HCT116 (cell line): ENCODE results near the gene RBM47. TPM values are rescaled to one million over a fixed set of nuclear protein-coding genes. Genes with fewer than 3 reads are reported as not detected.

Source experiments
- ATAC-seq: fragments of 200-7000 bp; cut with Tn5 transposase; 2 replicates; pipeline ENCODE4 v1.9.1; 2020; ENCODE audit warnings: mild to moderate bottlenecking, moderate library complexity
- BruUV-seq: library from RNA; stranded (reverse); fragments of 400-500 nt; replicated peaks from 2 replicates; lab custom pipeline; 2021; lab: Mats Ljungman, UMichigan
- CTCF ChIA-PET: fragments of 300-600 bp; sonication (Branson Sonifier 250); formaldehyde crosslinking; loops from one replicate; lab custom pipeline; 2021; ENCODE audit warnings: antibody characterized with exemption; lab: Charles Lee
- POLR2A ChIA-PET: fragments of 300-600, 350-600 bp; sonication (Branson Sonifier 250); formaldehyde crosslinking; loops from one replicate; lab custom pipeline; 2021; ENCODE audit warnings: antibody characterized with exemption; lab: Charles Lee
- RAD21 ChIA-PET, 2 experiments: fragments of 300-600 bp; sonication (Branson Sonifier 250); formaldehyde crosslinking; loops; one replicate each; lab custom pipeline; 2023; ENCODE audit warnings: low total read pairs in 2 of 2; ENCODE audit not compliant: uncharacterized antibody in 2 of 2, unreplicated experiment in 2 of 2, low non-redundant PET in 1 of 2; lab: Charles Lee
- DNase-seq: peaks from one replicate; pipeline ENCODE4 v3.0.0-alpha.2; 2010; ENCODE audit warnings: low read depth, low spot score
- H2AFZ ChIP-seq: fragments of 200-600 bp; shearing (Covaris generic), sonication (generic); 2 replicates; pipeline ENCODE4 v1.6.1; 2017; ENCODE audit warnings: low read depth, mixed run types, mixed read lengths, antibody characterized with exemption, low read length; ENCODE audit not compliant: poor library complexity, severe bottlenecking
- H3K27ac ChIP-seq: 2 replicates; pipeline ENCODE4 v1.5.1; 2012; ENCODE audit warnings: low read depth, low read length
- H3K27me3 ChIP-seq: fragments of 200-600 bp; sonication (generic); 2 replicates; pipeline ENCODE4 v1.6.1; 2016; ENCODE audit warnings: mixed run types, low read length, mixed read lengths; ENCODE audit not compliant: insufficient read depth
- H3K36me3 ChIP-seq, 2 experiments: fragments of 200-500 bp in 1 of 2; fragments of 200-600 bp in 1 of 2; sonication (Bioruptor generic) in 1 of 2; sonication (generic) in 1 of 2; 2 replicates each; pipeline versions ENCODE4 v1.5.1 to v1.6.1; 2014 to 2016; ENCODE audit warnings: low read length in 2 of 2, inconsistent platforms in 1 of 2, mixed read lengths in 1 of 2, mixed run types in 1 of 2; ENCODE audit not compliant: insufficient read depth in 2 of 2, control insufficient read depth in 1 of 2
- H3K4me1 ChIP-seq, 2 experiments: fragments of 200-600 bp in 1 of 2; sonication (generic) in 1 of 2; 2 replicates each; pipeline versions ENCODE4 v1.5.1 to v1.6.1; 2012 to 2017; ENCODE audit warnings: low read length in 2 of 2, inconsistent platforms in 1 of 2, mild to moderate bottlenecking in 1 of 2, mixed read lengths in 1 of 2, mixed run types in 1 of 2, moderate library complexity in 1 of 2; ENCODE audit not compliant: insufficient read depth in 2 of 2, control insufficient read depth in 1 of 2
- H3K4me2 ChIP-seq: fragments of 200-600 bp; sonication (generic); 2 replicates; pipeline ENCODE4 v1.6.1; 2017; ENCODE audit warnings: mixed run types, low read length, mixed read lengths
- H3K4me3 ChIP-seq, 2 experiments: fragments of 200-600 bp in 1 of 2; sonication (generic) in 1 of 2; replicated peaks in 1 of 2; 2 replicates each; pipeline ENCODE4 v1.5.1; 2011 to 2016; ENCODE audit warnings: low read length in 2 of 2, control low read depth in 1 of 2, low read depth in 1 of 2, mild to moderate bottlenecking in 1 of 2, mixed read lengths in 1 of 2, mixed run types in 1 of 2
- H3K79me2 ChIP-seq: fragments of 200-600 bp; sonication (generic); 2 replicates; pipeline ENCODE4 v1.6.1; 2017; ENCODE audit warnings: mild to moderate bottlenecking, mixed run types, low read length, moderate library complexity, mixed read lengths; ENCODE audit not compliant: insufficient read depth
- H3K9ac ChIP-seq: fragments of 200-600 bp; sonication (generic); 2 replicates; pipeline ENCODE4 v1.6.1; 2016; ENCODE audit warnings: low read length, mixed read lengths
- H3K9me2 ChIP-seq: fragments of 200-600 bp; sonication (generic), shearing (Covaris generic); 2 replicates; pipeline ENCODE4 v1.6.1; 2017; ENCODE audit warnings: mixed run types, mild to moderate bottlenecking, moderate library complexity; ENCODE audit not compliant: insufficient read depth
- H3K9me3 ChIP-seq, 2 experiments: fragments of 200-500 bp in 1 of 2; fragments of 200-600 bp in 1 of 2; sonication (Bioruptor generic) in 1 of 2; sonication (generic) in 1 of 2; 2 replicates each; pipeline ENCODE4 v1.6.1; 2014 to 2017; ENCODE audit warnings: low read length in 2 of 2, mixed read lengths in 2 of 2, inconsistent platforms in 1 of 2, low read depth in 1 of 2, mild to moderate bottlenecking in 1 of 2, mixed run types in 1 of 2, moderate library complexity in 1 of 2; ENCODE audit not compliant: control insufficient read depth in 1 of 2, insufficient read depth in 1 of 2
- H4K20me1 ChIP-seq: fragments of 200-600 bp; sonication (generic), shearing (Covaris generic); 2 replicates; pipeline ENCODE4 v1.6.1; 2017; ENCODE audit warnings: mixed run types, mild to moderate bottlenecking, moderate library complexity; ENCODE audit not compliant: insufficient read depth
- CEBPB ChIP-seq: IDR thresholded peaks from 2 replicates; pipeline ENCODE4 v1.6.1; 2012; ENCODE audit warnings: low read depth
- FOSL1 ChIP-seq: IDR thresholded peaks from 2 replicates; pipeline ENCODE4 v1.6.1; 2012; ENCODE audit warnings: low read depth
- POLR2AphosphoS5 ChIP-seq: IDR thresholded peaks from 2 replicates; pipeline ENCODE4 v1.6.1; 2011; ENCODE audit warnings: mild to moderate bottlenecking, low read depth, low read length, moderate library complexity
- REST ChIP-seq: IDR thresholded peaks from 2 replicates; pipeline ENCODE4 v1.6.1; 2012; ENCODE audit warnings: low read depth
- SRF ChIP-seq: IDR thresholded peaks from 2 replicates; pipeline ENCODE4 v1.6.1; 2012; ENCODE audit warnings: low read depth
- YY1 ChIP-seq: IDR thresholded peaks from 2 replicates; pipeline ENCODE4 v1.6.1; 2011; ENCODE audit warnings: low read length, low read depth, moderate library complexity, mild to moderate bottlenecking; ENCODE audit not compliant: insufficient replicate concordance; ENCODE audit errors: extremely low read depth
- intact Hi-C: fragments of 100-400 bp; cut with micrococcal nuclease; formaldehyde crosslinking; loops from 2 replicates; pipeline ENCODE4 v1.10.0; 2022
- total RNA-seq: library from RNA; stranded (reverse); gene quantifications from one replicate; pipeline ENCODE4 v1.2.1, GENCODE V29; 2021; ENCODE audit not compliant: unreplicated experiment
- TF ChIP-seq, protein P1 (sequence below): IDR thresholded peaks from 2 replicates; pipeline ENCODE4 v1.6.1; 2011; ENCODE audit warnings: mild to moderate bottlenecking, low read length, moderate library complexity; ENCODE audit not compliant: insufficient replicate concordance; ENCODE audit errors: extremely low read depth
- TF ChIP-seq, protein P2 (sequence below), 3 experiments: fragments of 200-600 bp in 1 of 3; sonication (generic) in 1 of 3; IDR thresholded peaks in 2 of 3; conservative IDR thresholded peaks in 1 of 3; 2 replicates each; pipeline ENCODE4 v1.5.1; 2012 to 2017; ENCODE audit warnings: low read depth in 2 of 3, low read length in 2 of 3, antibody characterized with exemption in 1 of 3, borderline replicate concordance in 1 of 3, control low read depth in 1 of 3, mild to moderate bottlenecking in 1 of 3, mixed read lengths in 1 of 3, mixed run types in 1 of 3, moderate library complexity in 1 of 3; ENCODE audit not compliant: insufficient read depth in 1 of 3
- TF ChIP-seq, protein P3 (sequence below): IDR thresholded peaks from 2 replicates; pipeline ENCODE4 v1.6.1; 2012

RBM47 gene
- total RNA-seq, 1 experiment from 2014 or later = 22.2 TPM

DNA sequence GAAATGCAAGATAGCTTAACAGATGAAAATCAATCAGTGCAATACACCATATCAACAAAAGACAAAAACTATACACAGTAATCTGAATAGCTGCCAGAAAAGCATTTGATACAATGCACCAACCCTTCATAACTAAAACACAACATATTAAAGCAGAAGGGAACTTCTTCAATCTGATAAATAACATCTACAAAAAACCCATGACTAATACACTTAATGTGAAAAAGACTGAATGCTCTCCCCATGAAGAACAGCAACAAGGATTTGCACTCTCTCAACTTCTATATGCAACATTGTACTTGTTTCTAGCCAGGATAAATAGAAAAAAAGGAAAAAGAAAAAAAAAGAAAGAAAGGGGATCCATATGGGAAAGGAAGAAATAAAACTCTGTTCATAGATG lies 139.7 kb downstream of the RBM47 start:
- no peak overlapping the region for H3K27ac ChIP-seq
- H3K9me3 ChIP-seq = no peaks in the 10 kb centered on the region
- H3K4me3 ChIP-seq = no peak overlapping the region
- H3K36me3 ChIP-seq = no peaks in the 10 kb centered on the region
- ChIA-PET POLR2A (no interaction called here), RAD21 (no interaction called here)
- H3K4me2 ChIP-seq = no peak overlapping the region
- intact Hi-C loops = no loop called here
- DNase-seq = no peak
- TF ChIP-seq YY1 (no peak), REST (no peak), FOSL1 (no peak), SRF (no peak), CEBPB (no peak), POLR2AphosphoS5 (no peak)
- TF ChIP-seq, protein P1, sequence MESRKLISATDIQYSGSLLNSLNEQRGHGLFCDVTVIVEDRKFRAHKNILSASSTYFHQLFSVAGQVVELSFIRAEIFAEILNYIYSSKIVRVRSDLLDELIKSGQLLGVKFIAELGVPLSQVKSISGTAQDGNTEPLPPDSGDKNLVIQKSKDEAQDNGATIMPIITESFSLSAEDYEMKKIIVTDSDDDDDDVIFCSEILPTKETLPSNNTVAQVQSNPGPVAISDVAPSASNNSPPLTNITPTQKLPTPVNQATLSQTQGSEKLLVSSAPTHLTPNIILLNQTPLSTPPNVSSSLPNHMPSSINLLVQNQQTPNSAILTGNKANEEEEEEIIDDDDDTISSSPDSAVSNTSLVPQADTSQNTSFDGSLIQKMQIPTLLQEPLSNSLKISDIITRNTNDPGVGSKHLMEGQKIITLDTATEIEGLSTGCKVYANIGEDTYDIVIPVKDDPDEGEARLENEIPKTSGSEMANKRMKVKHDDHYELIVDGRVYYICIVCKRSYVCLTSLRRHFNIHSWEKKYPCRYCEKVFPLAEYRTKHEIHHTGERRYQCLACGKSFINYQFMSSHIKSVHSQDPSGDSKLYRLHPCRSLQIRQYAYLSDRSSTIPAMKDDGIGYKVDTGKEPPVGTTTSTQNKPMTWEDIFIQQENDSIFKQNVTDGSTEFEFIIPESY = no peak
- TF ChIP-seq, protein P2, sequence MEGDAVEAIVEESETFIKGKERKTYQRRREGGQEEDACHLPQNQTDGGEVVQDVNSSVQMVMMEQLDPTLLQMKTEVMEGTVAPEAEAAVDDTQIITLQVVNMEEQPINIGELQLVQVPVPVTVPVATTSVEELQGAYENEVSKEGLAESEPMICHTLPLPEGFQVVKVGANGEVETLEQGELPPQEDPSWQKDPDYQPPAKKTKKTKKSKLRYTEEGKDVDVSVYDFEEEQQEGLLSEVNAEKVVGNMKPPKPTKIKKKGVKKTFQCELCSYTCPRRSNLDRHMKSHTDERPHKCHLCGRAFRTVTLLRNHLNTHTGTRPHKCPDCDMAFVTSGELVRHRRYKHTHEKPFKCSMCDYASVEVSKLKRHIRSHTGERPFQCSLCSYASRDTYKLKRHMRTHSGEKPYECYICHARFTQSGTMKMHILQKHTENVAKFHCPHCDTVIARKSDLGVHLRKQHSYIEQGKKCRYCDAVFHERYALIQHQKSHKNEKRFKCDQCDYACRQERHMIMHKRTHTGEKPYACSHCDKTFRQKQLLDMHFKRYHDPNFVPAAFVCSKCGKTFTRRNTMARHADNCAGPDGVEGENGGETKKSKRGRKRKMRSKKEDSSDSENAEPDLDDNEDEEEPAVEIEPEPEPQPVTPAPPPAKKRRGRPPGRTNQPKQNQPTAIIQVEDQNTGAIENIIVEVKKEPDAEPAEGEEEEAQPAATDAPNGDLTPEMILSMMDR (IDR thresholded peaks at IDR 0.05 in 2 of 3, conservative IDR thresholded peaks at IDR 0.05 in 1 of 3; ENCODE audit: borderline replicate concordance in 1 of 3, insufficient read depth in 1 of 3, low read depth in 2 of 3, low read length in 2 of 3) = no peak
- TF ChIP-seq, protein P3, sequence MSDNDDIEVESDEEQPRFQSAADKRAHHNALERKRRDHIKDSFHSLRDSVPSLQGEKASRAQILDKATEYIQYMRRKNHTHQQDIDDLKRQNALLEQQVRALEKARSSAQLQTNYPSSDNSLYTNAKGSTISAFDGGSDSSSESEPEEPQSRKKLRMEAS = no peak
- TF ChIP-seq, all 23 proteins: peak for 0
- CTCF ChIA-PET = no interaction called here
- Histone ChIP-seq H3K79me2 (no peaks in the 10 kb centered on the region), H3K9ac (no peak overlapping the region), H3K4me1 (peaks cover 3 to 12% of the 10 kb centered on the region in 2 experiments; a peak in 2 of 4 replicates), H2AFZ (no peak overlapping the region), H3K9me2 (no peaks in the 10 kb centered on the region), H4K20me1 (no peaks in the 10 kb centered on the region), H3K27me3 (no peaks in the 10 kb centered on the region)
- BruUV-seq = no TSS peak
- no peak for ATAC-seq
